OCI-LY7 (cell line): Measurements from ENCODE around the gene DARS1.

Experiments
- EZH2phosphoT487 ChIP-seq: fragments of 200-600 bp; sonication (generic); IDR thresholded peaks from 2 replicates; pipeline ENCODE4 v1.6.1; 2018; ENCODE audit warnings: low read depth, borderline replicate concordance, mild to moderate bottlenecking, mixed run types, antibody characterized with exemption, low read length, moderate library complexity, mixed read lengths
- TF ChIP-seq, protein P1 (sequence below): fragments of 200-600 bp; sonication (generic); conservative IDR thresholded peaks from 2 replicates; pipeline ENCODE4 v1.5.1; 2014; ENCODE audit warnings: mild to moderate bottlenecking, antibody characterized with exemption, low read length, moderate library complexity, mixed read lengths

DNA sequence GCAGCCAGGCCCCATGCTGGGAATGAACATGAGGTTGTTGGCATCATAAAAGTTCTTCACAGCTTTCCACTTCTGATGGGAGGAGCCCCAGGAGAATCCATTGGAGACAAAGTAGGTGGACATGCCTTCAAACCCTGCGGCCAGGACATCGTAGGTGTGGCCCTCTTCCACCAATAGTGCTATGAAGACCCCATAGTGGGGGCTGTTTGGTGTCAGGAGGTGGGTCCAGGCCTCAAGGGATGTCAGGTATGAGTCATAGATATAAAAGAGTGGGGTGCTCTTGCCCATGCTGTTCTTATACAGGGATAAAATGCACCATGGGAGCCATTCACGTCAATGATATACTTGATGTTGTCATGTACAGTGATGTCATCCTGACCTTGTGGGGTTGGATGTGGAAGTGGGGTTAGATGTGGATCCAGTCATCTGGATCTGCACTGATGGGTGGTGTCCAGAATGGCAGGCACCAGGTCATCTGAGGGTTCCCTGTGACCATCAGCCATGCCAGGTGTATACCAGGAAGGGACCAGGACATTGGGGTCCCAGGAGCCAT, 87.1 kb downstream of the DARS1 start:
- no peak for TF ChIP-seq EZH2phosphoT487
- TF ChIP-seq, protein P1, sequence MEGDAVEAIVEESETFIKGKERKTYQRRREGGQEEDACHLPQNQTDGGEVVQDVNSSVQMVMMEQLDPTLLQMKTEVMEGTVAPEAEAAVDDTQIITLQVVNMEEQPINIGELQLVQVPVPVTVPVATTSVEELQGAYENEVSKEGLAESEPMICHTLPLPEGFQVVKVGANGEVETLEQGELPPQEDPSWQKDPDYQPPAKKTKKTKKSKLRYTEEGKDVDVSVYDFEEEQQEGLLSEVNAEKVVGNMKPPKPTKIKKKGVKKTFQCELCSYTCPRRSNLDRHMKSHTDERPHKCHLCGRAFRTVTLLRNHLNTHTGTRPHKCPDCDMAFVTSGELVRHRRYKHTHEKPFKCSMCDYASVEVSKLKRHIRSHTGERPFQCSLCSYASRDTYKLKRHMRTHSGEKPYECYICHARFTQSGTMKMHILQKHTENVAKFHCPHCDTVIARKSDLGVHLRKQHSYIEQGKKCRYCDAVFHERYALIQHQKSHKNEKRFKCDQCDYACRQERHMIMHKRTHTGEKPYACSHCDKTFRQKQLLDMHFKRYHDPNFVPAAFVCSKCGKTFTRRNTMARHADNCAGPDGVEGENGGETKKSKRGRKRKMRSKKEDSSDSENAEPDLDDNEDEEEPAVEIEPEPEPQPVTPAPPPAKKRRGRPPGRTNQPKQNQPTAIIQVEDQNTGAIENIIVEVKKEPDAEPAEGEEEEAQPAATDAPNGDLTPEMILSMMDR = no peak
